HG03139 (cell line): ENCODE measurements around the gene RPLP2.

Experiments
- ATAC-seq: cut with Tn5 transposase; IDR thresholded peaks from one replicate; pipeline ENCODE4 v1.9.1; 2021; ENCODE audit not compliant: unreplicated experiment

Gene RPLP2

GRCh38 chr11:862081-862661 is 52.4 kb downstream of the RPLP2 start:
- no peak for ATAC-seq
